ENCODE measurements around the gene PC. TPM values are rescaled to one million over a fixed set of nuclear protein-coding genes. Genes with fewer than 3 reads are reported as not detected.

PC gene
- total and polyA plus RNA-seq, 2 donors (not counting 3 experiments of a cell fraction or from before 2014, with no cell fraction given) = 5.5 to 17.5 TPM

DNA sequence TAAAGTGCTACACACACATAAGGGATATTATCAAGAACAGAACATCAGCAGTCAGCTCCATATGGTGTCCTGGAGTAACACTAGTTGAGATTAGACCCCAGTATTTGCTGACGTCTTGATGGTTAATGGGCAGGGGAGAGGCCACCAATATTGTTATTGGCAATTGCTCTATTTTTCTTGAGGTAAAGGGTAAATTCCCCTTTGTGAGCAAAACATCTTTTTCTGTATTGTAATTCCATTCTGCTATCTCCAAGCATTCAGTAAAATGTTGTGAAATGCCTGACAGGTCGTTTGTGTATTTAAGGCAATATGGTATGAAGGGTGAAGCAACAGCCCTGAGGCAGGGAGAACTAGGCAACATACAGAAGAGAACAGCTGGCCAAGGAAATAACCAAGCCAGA, 21.9 kb downstream of the PC start:
- H2AFZ ChIP-seq (ENCODE audit: low read depth, low read length) = no peak overlapping the region
- CTCF ChIA-PET = interaction anchor here (1.5 kb wide), 1 partner anchor 12 kb away, joined by 4 read pairs; no protein-coding TSS in a partner anchor
- BruUV-seq (replicated peaks) = no TSS peak
- POLR2A ChIA-PET = no interaction called here
- no peaks in the 10 kb centered on the region for H3K27me3 ChIP-seq (ENCODE audit: control insufficient read depth in 2 of 2, insufficient read depth in 2 of 2, low read length in 2 of 2)
- FAIRE-seq = no peak
- intact Hi-C loops (cut with micrococcal nuclease) (no loop called here), dilution Hi-C loops (cut with MboI; ENCODE audit: extremely low pct_ligation_motif_present, low sequenced_read_pairs) (no loop called here)
- DNase-seq (ENCODE audit: low read depth, low spot score) = no peak
- no peak overlapping the region for H3K27ac ChIP-seq (ENCODE audit: insufficient read depth, low read depth, low read length)
- no peaks in the 10 kb centered on the region for H3K4me1 ChIP-seq (ENCODE audit: control insufficient read depth, extremely low read depth, insufficient read depth, low read length)
- H3K9me3 ChIP-seq (replicated peaks; ENCODE audit: control insufficient read depth, insufficient read depth, low read length) = no peaks in the 10 kb centered on the region
- no peak overlapping the region for H3K4me3 ChIP-seq (replicated peaks in 1 of 3; ENCODE audit: insufficient read depth in 1 of 3, low read depth in 1 of 3, low read length in 3 of 3)
- no peak overlapping the region for H3K9ac ChIP-seq (replicated peaks; ENCODE audit: extremely low read depth, insufficient read depth, low read length)
- H3K79me2 ChIP-seq (ENCODE audit: control insufficient read depth, insufficient read depth, low read length) = no peaks in the 10 kb centered on the region
- no peaks in the 10 kb centered on the region for H3K9me1 ChIP-seq (replicated peaks; ENCODE audit: control insufficient read depth, extremely low read depth, insufficient read depth, low read length)
- no peak overlapping the region for H3K4me2 ChIP-seq (ENCODE audit: insufficient read depth, low read length)
- no peaks in the 10 kb centered on the region for H4K20me1 ChIP-seq (replicated peaks; ENCODE audit: control insufficient read depth, extremely low read depth, insufficient read depth, low read length)
- TF ChIP-seq MAX (IDR thresholded peaks at IDR 0.05; ENCODE audit: insufficient read depth, insufficient read length) (no peak), CTCF (IDR thresholded peaks at IDR 0.05; ENCODE audit: extremely low read depth in 1 of 2, insufficient read depth in 1 of 2, low read depth in 1 of 2, low read length in 2 of 2) (no peak)
- no peaks in the 10 kb centered on the region for H3K36me3 ChIP-seq (ENCODE audit: control insufficient read depth in 2 of 2, extremely low read depth in 1 of 2, insufficient read depth in 2 of 2, low read length in 2 of 2)

DNA sequence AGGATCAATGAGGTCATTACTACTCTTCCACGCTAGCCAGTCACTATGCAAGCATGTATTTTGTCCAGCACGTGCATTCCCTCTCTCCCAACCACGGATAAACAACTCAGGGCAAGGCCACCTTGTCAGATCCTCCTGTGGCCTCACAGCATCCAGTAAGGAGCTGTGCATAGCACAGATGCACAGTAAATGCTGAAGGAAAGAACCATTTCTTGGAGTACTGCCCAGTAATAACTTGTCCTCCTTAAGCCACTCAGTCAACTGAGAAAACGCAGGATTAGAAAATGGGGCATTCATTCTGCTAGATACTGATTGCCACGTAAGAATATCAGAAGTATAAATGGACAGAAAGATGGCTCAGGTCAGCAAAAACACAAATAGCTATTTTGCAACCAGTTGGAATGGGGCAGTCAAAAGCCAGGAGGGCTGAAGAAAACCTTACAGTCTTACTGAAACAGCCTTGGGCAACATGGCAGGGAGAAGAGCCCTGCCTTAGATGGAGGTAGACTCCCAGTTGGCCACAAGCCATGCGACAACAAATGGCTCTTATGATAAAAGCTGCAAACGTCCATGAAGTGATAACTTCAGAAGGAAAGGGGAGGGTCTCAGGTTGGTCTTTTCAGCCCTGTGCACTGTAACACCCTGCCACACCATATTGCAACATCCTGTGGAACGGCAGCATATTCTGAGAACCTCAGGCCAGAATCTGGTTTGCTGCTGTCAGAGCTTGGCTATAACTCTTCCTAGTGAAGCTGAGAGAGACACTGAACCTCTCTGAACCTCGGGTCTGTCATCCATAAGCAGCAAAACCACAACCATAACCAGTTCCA, 23.0 kb downstream of the PC start:
- Histone ChIP-seq H3K36me3 (ENCODE audit: control insufficient read depth in 2 of 2, extremely low read depth in 1 of 2, insufficient read depth in 2 of 2, low read length in 2 of 2) (no peaks in the 10 kb centered on the region), H3K4me2 (ENCODE audit: insufficient read depth, low read length) (no peak overlapping the region), H3K79me2 (ENCODE audit: control insufficient read depth, insufficient read depth, low read length) (no peaks in the 10 kb centered on the region), H3K9me1 (replicated peaks; ENCODE audit: control insufficient read depth, extremely low read depth, insufficient read depth, low read length) (no peaks in the 10 kb centered on the region), H3K4me3 (replicated peaks in 1 of 3; ENCODE audit: insufficient read depth in 1 of 3, low read depth in 1 of 3, low read length in 3 of 3) (no peak overlapping the region), H3K9me3 (replicated peaks; ENCODE audit: control insufficient read depth, insufficient read depth, low read length) (no peaks in the 10 kb centered on the region), H3K27ac (ENCODE audit: insufficient read depth, low read depth, low read length) (no peak overlapping the region), H3K9ac (replicated peaks; ENCODE audit: extremely low read depth, insufficient read depth, low read length) (no peak overlapping the region), H4K20me1 (replicated peaks; ENCODE audit: control insufficient read depth, extremely low read depth, insufficient read depth, low read length) (no peaks in the 10 kb centered on the region), H3K27me3 (ENCODE audit: control insufficient read depth in 2 of 2, insufficient read depth in 2 of 2, low read length in 2 of 2) (no peaks in the 10 kb centered on the region), H2AFZ (ENCODE audit: low read depth, low read length) (no peak overlapping the region), H3K4me1 (ENCODE audit: control insufficient read depth, extremely low read depth, insufficient read depth, low read length) (no peaks in the 10 kb centered on the region)
- dilution Hi-C loops (cut with MboI; ENCODE audit: extremely low pct_ligation_motif_present, low sequenced_read_pairs) (no loop called here), intact Hi-C loops (cut with micrococcal nuclease) (no loop called here)
- no TSS peak for BruUV-seq (replicated peaks)
- DNase-seq (ENCODE audit: low read depth, low spot score) (no peak), FAIRE-seq (no peak)
- POLR2A ChIA-PET = no interaction called here
- TF ChIP-seq MAX (IDR thresholded peaks at IDR 0.05; ENCODE audit: insufficient read depth, insufficient read length) = no peak
- CTCF ChIA-PET = interaction anchor here (1.5 to 1.7 kb wide), 3 partner anchors 9 to 119 kb away, joined by 4 to 5 read pairs (median 4); no protein-coding TSS in a partner anchor

All from endothelial cell of umbilical vein (primary cell).